OCI-M2 (cell line): Measurements from ENCODE around the gene ISG15.
"Not testable (repeated sequence)": the region's sequence is repeated elsewhere in the genome, so short reads cannot be mapped to it uniquely, and the experiment has no call there.

ENCODE experiments used
- DNase-seq: peaks from one replicate; lab custom pipeline; 2025; ENCODE audit not compliant: unreplicated experiment; lab: John Stamatoyannopoulos, UW

Gene ISG15

GRCh38 chr1:1011396-1011949 lies 1.8 kb upstream of the ISG15 start:
- no peak for DNase-seq

GRCh38 chr1:1012736-1013104 lies 577 bp upstream of the ISG15 start:
- DNase-seq, result not testable (repeated sequence)

DNA sequence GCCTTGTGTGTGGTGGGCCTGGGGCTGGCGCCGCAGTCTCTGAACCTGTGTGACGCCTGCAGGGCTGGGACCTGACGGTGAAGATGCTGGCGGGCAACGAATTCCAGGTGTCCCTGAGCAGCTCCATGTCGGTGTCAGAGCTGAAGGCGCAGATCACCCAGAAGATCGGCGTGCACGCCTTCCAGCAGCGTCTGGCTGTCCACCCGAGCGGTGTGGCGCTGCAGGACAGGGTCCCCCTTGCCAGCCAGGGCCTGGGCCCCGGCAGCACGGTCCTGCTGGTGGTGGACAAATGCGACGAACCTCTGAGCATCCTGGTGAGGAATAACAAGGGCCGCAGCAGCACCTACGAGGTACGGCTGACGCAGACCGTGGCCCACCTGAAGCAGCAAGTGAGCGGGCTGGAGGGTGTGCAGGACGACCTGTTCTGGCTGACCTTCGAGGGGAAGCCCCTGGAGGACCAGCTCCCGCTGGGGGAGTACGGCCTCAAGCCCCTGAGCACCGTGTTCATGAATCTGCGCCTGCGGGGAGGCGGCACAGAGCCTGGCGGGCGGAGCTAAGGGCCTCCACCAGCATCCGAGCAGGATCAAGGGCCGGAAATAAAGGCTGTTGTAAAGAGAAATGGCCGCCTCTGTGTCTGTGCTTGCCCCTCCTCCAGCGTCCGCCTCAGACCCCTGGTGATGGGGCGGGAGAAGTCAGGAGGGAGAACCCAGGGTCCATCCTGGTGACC lies 788 bp downstream of the ISG15 start:
- DNase-seq, result no peak

DNA sequence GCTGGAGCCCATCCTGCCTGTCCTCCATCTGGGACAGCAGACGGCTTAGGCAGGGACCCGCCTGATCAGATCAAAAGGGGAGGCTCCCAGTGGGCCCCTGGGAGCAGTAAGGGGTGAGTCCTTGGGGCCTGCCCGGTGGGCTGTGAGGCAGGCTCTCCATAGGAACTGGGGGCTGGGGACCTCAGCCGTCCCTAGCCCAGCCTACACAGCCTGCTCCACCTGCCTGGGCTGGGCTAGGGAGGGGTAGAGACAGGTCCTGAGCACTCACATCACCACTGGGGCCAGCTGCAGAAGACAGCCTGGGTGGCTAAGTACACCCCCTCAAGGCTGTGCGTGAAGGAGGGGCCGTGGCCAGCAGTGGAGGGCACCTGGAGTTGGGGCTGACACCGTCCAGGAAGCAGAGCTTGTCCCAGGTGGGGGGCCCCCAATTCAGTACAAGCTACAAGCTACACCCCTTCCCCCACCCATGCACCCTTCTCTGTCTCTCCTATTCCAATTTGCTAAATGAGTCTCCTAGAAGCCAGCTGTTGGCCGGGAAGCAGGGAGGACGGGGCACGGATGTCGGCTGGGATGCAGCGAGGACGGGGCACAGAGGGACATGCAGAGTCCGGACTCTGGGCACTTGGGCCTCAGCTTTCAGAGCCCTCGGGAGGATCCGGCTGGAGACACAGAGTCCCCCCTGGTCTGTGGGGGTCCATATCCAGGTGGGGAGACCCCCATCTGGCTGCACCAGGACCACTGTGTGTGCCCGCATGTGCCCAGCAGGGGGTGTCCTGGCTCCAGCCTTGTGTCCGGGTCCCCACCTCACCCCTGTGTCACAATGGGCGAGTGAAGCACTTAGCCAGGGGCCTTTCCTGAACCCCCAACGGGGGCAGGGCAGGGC lies 1.7 kb downstream of the ISG15 start:
- DNase-seq, result no peak

- DNase-seq, result not testable (repeated sequence)
Measured at GRCh38 chr1:1017397-1018320, 4.4 kb downstream of the ISG15 start.

DNA sequence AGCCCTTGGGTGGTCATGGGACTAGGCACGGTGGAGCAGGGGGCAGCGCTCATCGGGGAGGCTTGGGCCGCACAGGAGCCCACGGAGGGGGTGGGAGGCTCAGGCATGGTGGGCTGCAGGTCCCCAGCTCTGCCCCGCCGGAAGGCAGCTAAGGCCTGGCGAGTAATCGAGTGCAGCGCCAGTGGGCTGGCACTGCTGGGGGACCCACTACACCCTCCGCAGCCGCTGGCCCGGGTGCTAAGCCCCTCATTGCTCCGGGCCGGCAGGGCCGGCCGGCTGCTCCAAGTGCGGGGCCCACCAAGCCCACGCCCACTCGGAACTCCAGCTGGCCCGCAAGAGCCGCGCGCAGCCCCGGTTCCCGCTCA lies 5.0 kb downstream of the ISG15 start:
- not testable (repeated sequence) for DNase-seq

DNA sequence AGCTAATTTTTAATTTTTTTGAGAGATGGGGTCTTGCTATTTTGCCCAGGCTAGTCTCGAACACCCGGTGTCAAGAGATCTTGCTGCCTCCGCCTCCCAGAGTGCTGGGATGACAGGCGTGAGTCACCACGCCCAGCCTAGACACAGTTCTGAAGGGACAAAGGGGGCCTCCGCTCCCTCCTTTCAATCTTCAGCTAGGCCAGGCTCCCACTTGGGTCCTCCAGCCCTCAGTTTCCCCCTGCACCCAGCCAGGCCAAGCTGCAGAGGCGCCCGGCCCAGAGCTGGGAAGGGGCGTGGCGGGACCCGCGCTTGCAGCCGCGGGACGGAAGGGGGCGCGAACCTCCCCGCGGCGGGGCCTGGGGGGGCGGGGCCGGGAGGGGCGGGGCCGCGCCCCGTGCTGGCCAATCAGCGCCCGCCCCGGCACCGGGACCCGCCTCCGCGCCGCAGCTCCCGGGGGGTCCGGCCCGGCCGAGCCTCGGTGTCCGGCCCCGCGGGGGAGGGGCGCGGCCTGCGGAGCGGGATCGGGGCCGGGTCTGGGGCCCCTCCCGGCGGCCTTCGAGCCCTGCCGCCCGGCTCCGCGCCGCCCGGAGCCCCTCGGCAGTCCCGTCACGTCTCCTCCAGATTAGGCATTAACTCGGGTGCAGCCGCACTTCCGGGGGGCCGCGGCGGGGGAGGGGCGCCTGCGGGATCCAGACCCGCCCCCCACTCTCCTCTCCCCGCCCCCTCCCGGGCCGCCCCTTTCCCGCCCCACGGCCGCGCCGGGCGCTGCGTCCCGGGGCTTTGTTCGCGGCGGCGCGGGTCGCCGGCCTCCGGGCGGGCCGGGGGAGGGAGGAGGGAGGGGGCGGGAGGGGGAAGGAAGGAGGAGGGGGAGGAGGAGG lies 6.1 kb downstream of the ISG15 start:
- DNase-seq, result no peak

DNA sequence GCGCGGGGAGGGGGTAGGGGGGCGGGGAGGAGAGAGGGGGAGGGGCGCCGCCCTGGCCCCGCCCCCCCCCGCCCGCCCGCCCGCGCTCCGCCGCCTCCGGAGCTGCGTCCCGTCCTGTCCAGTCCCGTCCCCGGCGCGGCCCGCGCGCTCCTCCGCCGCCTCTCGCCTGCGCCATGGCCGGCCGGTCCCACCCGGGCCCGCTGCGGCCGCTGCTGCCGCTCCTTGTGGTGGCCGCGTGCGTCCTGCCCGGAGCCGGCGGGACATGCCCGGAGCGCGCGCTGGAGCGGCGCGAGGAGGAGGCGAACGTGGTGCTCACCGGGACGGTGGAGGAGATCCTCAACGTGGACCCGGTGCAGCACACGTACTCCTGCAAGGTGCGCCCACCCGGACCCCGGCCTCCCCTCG lies 6.7 kb downstream of the ISG15 start, which contains the start of gene AGRN:
AGRN (plus strand) TSS at position 121 of the 405 bp plus-strand sequence; CDS start at position 174, 53 bp downstream.
- no peak for DNase-seq

GRCh38 chr1:1020415-1021009 lies 7.2 kb downstream of the ISG15 start:
- no peak for DNase-seq

DNA sequence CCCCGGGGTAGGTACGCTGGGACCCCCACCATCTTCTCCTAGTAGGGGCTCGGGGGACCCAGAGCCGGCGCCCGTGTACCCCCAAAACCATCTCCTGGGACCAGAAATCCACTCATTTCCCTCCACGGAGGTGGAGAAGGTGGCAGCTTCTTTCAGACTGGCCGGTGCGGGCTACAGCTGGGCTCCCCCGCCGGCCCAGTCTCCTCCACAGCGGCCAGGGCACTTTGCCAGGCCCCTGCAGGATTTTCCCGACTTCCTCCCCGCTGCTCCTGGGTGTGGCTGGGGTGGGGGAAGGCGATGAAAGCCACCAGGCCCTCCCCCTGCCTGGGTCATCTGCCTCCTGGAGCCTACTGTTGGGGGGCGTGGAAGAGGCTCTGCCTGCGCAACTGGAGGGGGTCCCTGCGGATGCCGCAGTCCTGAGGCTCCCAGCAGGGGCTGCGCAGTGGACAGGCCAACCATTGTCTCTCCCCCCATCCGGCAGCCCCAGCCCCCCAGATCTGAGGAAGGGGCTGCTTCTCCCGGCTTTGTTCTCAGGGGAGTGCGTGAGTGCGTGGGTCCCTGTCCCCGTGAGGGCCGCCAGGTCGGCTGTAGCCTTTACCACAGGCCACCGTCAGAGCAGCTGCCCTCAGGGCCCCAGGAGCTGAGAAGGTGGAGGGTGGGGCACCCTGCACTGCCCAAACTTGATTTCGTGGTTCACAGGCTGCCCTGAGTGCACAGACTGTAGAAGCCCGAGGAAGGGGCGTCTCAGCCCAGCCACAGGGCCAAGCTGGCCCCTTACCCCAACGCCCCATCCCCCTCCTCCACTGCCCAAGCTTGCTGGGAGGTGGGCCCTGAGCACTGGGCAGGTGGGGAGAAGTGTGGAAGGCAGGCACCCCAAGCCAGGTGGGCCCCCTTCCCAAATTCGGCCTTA lies 8.0 kb downstream of the ISG15 start:
- DNase-seq, result no peak

- DNase-seq, result no peak
Measured at GRCh38 chr1:1021920-1022259, 8.6 kb downstream of the ISG15 start.

DNA sequence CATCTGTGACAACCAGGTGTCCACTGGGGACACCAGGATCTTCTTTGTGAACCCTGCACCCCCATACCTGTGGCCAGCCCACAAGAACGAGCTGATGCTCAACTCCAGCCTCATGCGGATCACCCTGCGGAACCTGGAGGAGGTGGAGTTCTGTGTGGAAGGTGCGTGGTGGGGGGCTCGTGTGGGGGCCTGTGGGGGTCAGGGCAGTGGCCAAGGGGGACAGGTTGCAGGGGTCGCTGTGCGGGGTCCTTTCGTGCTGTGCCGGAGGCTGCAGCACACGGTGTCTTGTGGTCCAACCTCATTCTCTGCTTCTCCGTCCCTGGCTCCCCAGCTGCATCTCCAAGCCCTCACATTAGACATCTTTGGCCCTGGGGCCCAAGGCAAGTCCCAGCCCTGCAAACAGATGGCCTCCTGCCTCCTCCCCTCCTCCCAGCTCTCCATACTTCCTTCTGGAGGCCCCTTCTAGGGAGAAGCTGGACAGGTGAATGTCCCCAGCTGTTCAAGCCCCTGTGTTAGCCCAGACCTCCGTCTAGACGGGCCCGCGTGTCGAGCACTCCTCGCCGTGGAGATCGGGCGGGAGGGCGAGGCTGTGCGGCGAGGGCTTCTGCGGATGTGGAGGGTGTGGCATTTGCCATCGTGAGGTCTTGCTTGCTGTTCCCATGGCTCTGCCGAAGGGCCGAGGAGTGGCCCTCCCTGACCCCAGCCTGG lies 9.2 kb downstream of the ISG15 start:
- no peak for DNase-seq

GRCh38 chr1:1023700-1024099 lies 10.4 kb downstream of the ISG15 start:
- no peak for DNase-seq

GRCh38 chr1:1024149-1024770 lies 11.0 kb downstream of the ISG15 start:
- no peak for DNase-seq

DNA sequence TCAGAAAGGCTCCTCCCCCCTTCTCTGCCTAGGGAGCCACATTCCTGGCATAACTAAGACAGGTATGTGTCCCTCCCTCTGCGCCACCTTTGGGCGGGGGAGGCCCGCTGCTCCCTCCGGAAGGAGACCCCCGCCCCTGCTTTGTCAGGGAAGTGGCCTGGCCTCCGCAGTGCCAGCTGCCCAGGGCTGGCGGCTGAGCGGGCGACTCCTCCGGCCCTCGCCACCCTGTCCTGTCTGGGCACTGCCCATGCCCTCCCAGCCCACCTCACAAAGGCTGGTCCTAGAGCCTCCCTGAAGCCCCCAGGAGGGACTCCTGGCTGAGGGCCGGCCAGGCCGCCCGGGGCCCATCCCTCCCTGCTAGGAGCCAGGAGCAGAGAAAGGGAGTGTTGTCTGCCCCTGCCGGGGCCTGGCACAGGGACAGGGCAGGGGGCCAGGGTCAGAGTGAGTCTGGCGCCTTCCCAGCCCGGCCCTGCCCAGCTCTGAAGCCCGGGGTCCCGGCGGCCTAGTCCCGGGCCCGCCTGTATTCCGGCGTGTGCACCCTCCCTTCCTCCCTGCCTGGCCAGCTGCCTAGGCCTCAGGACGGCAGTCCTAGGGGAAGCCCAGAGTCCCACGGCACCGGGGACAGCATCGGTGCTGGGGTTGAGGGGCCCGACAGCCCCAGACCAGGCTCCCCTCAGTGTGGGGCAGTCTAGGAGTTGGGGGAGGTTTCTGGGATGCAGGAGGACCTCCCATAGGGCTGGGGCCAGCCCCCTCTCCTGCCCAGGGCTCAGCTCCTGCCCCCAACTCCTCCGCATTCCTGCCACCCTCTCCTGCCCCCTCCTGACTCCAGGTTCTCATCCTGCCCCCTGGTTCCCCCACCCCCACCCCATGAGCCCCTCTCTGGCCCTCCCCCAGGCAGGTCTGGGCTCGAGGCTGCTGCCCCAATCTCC lies 11.7 kb downstream of the ISG15 start:
- no peak for DNase-seq

DNA sequence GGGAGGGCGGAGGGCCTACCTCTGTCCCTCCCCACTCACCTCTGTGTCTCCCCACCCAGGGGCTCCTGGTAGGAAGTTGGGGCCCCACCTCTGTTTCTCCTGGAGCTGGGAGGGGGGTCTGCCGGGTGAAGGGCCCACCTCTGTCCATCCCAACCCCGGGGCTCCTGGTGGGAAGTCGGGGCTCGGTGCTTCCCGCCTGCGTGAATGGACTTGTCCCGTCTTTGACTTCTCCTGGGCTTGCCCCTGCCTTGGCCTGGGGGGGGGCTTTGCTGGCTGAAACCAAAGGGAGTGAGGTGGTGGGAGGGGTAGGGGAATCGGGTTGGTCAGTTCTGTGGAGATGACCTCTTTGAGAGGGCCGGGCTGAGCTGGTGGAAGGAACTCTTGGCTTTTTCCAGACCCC lies 12.4 kb downstream of the ISG15 start:
- no peak for DNase-seq
